ENCODE measurements around the gene TBC1D30.
"Not testable (repeated sequence)": the region's sequence is repeated elsewhere in the genome, so short reads cannot be mapped to it uniquely, and the experiment has no call there.

Gene TBC1D30

DNA sequence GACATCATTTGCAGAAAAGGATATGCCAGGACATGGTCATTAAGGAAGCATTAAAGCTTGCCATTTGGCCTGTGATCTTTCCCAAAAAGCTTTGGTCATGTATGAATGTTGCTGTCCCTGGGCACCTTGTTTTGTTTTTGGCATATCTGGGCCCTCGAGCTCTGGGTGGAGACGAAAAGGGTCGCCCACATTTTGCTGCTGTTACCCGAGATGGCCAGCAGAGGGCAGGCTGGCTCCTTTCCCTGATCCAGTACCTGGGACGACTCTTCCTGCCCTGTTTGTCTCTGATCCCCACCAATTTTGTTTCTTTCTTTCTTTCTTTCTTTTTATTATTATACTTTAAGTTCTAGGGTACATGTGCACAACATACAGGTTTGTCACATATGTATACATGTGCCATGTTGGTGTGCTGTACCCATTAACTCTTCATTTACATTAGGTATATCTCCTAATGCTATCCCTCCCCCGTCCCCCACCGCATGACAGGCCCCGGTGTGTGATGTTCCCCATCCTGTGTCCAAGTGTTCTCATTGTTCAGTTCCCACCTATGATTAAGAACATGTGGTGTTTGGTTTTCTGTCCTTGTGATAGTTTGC lies 22.2 kb upstream of the TBC1D30 start:
- DNase-seq (ENCODE audit: low read depth in 1 of 2, low spot score in 1 of 2): peak in 1 of 2 donors; percentile 30

DNA sequence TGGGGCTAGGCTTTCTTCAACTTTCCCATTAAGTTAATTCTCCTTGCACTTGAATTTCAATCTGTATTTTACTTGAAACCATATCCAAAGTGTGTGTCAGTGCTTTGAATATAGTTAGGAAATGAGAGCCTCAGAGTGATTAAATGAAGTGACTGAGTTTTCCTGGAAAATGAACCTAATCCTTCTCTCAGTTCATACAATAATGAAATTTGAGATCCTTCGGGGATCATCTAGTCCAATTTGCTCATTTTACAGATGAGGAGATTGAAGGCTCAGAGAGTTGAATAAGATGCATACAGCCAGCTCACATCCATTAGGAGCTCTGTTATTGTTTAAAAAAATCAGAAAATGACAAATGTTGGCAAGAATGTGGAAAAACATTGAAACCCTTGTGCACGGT lies 18.3 kb upstream of the TBC1D30 start:
- no peak for DNase-seq (ENCODE audit: low read depth in 1 of 2, low spot score in 1 of 2)

DNA sequence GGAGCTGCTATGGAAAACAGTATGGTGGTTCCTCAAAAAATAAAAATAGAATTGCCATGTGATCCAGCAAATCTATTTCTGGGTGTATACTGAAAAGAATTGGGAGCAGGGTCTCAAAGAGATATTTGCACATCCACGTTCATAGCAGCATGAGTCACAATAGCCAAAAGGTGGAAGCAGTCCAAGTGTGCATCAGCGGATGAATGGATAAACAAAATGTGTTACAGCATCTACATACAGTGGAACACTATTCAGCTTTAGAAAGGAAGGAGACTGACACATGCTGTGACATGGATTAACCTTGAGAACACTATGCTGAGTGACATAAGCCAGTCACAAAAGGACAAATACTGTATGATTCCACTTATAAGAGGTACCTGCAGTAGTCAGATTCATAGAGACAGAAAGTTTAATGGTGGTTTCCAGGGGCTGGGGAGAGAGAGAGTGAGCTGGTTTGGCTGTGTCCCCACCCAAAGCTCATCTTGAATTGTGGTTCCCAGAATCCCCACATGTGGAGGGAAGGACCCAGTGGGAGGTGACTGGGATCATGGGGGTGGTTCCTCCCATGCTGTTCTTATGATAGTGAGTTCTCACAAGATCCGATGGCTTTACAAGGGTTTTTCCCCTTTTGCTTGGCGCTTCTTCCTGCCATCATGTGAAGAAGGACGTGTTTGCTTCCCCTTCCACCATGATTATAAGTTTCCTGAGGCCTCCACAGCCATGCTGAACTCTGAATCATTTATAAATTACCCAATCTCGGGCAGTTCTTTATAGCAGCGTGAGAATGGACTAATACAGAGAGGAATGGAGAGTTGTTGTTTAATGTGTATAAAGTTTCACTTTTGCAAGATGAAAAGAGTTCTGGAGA lies 17.6 kb upstream of the TBC1D30 start:
- no peak for DNase-seq (ENCODE audit: low read depth in 1 of 2, low spot score in 1 of 2)

DNA sequence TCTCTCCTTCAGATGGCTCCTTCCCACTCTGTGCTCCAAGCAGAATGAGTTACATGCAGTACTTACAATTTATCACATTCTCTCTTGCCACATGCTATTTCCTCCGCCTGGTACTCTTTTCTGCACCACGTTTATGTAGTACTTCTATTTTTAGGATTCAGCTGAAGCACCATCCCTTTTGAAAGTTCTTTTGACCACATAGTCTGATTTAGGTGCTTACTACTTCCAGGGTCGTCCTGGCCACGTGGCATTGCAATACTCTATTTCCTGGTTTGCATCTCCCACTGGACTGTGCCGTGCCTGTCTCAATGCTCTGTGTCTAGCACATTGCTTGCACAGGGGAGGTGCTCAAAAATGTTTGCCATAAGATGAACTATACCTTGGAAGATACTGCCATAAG lies 16.3 kb upstream of the TBC1D30 start:
- DNase-seq (ENCODE audit: low read depth in 1 of 2, low spot score in 1 of 2): no peak

DNA sequence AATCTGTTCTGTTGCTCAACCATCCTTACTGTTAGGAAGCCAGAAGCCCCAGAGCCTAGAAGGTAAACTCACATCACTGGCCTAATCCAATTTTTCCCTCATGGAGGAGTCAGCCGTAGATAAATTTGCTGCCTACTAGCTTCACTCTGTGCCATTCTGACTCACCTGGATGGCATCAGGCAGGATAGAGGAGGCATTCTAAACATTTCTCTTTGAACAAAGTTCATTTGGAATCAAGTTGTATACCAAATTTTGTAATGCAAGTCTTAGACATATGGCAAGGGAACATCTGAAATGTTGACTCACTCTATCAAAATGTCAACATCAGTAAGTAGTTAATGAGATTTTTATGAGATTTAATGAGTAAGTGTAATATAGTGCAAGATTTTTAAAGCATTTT lies 13.6 kb upstream of the TBC1D30 start:
- DNase-seq (ENCODE audit: low read depth in 1 of 2, low spot score in 1 of 2): no peak

DNA sequence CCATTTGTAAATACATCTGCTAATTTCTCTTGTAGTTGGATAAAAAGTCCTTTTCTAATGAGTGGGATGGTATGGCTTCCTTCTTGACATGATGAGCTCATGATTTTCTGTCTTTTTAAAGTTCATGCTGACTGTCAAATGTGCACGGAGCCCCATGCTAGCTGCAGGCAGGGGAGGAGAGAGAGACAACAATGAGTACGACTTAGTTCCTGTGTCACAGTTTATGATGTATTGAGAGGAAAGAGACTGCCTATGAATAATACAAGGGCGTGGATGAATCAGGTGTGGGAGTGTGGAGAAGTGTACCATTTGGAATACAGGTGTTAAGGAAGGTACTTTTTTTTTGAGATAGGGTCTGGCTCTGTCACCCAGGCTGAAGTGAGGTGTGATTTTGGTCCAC lies 10.7 kb upstream of the TBC1D30 start:
- DNase-seq (ENCODE audit: low read depth in 1 of 2, low spot score in 1 of 2): no peak

DNA sequence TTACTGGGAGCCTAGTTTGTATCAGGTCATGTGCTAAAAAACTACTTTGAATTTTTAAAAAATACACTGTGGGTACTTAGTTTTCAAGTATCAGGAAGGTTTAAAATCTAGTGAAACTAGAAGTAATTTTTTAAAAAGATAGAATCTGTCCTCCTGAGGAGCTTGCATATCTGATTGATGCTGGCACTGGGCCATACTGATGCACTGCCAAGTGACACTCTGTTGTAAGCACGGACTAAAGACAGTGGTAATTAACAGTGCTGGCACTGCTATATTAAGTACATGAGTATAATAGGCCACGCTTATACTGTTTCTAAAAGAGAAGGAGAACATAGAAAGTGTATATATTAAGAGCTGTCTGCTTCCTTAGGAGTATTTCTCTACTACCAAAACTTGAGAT lies 10.0 kb upstream of the TBC1D30 start:
- no peak for DNase-seq (ENCODE audit: low read depth in 1 of 2, low spot score in 1 of 2)

DNA sequence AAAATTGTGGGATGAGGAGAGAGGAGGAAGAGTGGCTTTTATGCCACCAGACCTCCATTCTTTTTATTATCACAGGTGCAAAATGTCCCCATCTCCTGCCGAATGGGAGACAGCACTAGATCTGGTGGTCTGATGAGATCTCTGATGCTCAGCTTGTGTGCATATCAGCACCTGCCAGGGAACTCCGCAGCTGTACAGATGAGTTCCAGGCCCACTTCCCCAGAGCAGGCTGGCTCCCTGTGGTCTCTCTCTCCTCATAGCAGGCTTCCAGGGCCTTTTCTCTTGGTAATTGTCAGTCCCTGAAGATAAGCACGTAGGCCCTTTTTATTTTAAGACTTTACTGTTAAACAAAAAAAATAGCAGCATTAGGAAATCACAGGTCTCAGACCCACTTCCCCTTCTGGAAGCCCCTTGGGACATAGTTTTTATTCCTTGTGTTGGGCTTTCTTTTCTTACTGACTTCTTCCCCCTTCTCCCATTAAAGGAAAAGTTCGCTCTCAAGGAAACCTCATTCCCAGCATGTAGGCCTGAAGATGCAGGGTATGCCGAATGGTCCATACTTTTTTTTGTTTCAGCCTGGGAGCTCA lies 4.5 kb upstream of the TBC1D30 start:
- no peak for DNase-seq (ENCODE audit: low read depth in 1 of 2, low spot score in 1 of 2)

DNA sequence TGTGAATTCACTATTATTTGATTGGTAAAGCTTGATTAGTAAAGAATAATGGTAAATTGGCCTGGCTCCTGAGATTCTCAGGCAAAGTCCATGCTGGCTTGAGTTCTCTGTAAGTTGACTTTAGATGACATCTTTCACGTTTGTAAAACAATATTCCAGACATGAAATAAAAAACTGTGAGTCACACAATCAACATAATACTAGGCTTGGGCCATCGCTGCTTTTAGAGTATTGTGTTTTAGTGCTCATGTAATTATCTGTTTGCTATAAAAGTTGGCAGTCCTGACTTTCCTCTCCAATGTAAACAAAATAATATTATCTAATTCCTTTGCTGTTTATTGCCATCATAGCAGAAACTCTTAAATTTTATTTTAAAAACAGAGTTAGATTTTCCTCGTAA lies 3.9 kb upstream of the TBC1D30 start:
- DNase-seq (ENCODE audit: low read depth in 1 of 2, low spot score in 1 of 2): no peak

DNA sequence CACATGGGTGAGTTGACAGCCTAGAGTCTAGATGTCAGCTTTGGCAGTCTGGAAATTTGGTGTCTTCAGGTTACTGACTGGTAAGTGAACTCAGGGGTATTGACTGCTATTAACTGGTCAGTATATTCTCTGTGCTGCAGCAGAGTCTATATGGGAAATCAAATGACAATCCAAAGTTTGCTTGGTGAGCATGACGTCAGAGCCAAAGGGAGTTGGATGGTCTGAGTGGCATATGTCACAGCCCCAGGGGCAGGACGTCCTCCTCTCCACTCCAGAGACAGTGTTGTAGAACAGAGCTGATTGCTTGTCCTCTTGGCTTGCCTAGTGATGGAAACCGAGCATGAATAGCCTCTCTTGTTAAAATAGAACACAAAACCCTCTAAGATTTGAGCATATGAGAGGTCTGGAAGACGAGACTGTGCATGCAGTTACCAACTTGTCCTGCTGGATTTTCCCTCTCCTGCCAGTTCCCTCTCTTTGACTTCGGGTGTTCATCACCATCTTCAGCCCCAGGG lies 3.3 kb upstream of the TBC1D30 start:
- DNase-seq (ENCODE audit: low read depth in 1 of 2, low spot score in 1 of 2): no peak

DNA sequence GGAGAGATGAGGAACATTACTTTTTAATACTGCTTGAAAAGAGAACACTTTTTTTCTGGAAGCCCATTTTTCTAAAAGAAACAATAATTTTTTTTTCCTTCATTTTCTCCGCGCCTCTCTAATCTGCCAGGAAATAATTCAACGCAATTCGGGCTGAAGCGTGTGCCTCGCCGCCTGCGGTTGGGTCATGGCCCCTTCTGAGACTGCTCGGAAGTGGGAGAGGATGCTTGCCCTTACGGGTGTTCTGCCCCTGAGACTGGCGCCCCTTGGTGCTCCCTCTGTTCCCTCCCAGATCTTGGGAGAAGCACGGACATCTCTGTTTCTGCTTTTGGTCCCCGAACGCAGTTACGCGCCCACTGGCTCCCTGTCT lies 332 bp upstream of the TBC1D30 start:
- DNase-seq (ENCODE audit: low read depth in 1 of 2, low spot score in 1 of 2): no peak

DNA sequence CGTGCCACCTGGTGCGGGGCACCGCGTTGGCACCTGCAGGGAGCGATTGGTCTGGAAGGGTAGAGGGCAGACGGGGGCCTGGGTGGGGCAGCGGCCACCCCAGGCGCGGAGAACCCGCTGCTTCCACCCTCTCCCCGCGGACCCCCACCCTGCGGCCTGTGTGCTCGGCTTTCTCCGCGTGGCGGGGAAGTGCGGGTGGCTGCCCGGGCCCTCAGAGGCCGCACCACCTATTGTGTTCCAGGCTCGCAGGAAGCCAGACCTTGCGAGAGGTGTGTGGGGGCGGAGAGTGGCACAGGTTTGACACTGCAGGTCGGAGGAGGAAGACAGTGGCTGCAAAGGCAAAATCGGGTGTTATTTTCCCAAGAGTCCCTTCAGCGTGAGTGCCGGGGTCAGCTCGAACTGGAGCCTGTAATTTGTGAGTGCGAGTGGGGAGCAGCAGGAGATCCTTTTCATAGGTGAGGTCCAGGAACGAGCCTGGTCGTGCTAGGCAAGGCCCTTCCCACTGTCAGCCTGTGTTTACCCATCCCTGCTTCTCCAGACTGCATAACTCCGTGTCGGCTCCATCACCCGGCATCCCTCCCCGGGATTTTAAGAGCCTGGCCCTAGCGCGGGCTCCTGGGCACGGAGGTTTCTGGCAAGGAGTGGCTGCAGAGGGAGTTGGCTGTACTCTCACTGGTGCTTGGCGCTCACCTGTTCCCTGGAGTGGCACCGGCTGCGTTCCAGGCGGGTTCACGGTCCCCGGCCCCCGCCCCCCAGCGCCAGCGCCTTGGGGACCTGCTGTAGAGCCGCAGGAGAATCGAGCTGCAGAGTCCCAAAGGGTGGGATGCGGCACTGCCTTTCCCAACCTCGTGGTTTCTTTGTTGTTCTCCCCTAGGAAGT lies 935 bp downstream of the TBC1D30 start:
- DNase-seq (ENCODE audit: low read depth in 1 of 2, low spot score in 1 of 2): no peak

DNA sequence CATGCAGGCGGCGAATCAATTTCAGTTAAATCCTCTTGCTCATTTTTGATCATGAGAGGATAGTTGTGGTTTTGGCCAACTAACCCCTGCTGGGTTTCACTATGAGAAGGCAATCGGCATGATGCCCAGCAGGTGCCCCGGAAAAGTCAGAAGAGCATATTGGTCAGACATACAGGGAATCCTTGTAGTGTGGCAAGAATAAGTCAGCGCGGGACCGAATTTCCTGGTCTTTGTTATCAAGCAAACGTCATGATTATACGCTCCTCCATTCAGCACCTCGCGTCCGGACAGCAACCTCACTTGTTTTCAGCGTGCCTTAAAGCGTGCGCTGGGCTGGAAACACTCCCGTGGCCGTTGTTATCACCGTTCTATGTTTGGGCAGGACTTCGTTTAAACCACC lies 1.8 kb downstream of the TBC1D30 start:
- DNase-seq (ENCODE audit: low read depth in 1 of 2, low spot score in 1 of 2): no peak

DNA sequence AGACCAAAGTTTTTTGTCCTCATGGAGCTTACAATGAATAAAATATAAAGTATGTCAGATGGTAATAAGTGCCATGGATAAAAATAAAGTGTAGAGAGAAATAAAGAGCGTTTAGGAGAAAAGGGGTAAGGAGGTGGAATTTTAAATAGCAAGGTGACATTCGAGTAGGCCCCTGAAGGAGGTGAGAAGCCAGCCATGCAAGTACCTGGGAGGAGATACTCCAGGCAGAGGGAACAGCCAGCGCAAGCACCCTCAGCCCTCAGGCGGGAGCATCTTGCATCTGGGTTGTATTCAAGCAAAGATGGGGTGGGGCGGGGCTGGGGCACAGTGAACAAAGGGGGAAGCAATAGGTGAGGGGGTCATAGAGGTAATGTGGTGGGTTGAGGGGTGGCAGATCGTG lies 4.3 kb downstream of the TBC1D30 start:
- no peak for DNase-seq (ENCODE audit: low read depth in 1 of 2, low spot score in 1 of 2)

DNA sequence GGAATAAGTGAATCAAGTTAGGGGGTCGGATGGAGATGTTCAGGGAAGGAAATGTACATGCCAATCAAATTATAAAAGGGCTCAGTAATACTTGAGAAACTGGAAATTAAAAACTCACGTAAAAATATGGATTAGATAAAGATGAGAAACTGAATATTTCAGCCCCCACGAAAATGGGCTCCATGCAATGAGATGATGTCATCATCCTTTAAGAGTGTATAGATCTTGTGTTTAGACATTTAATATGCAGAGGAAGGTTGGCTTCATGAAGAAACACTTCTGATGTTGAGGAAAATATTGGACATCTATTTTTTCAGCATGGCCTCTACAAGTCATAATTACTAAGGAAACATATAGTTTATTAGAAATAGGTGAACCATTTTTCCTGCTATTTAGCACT lies 9.5 kb downstream of the TBC1D30 start:
- no peak for DNase-seq (ENCODE audit: low read depth in 1 of 2, low spot score in 1 of 2)

DNA sequence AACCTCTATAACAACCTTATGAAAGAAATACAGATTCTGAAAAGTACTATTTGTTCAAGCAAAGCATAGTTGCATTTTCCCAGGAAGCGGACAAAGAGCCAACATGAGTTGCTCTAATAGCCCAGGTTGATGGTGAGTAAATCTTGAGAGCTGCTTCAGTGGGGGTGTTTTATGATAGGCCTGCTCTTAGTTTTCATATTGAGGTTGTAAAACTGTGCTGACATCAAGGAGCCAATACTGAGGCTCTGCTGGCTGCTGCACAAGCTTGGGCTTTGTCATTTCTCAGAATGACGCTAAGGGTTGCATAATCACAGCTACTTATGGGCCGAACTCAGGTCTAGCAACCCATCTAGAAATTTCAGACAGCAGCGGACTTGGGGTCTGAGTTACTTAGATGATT lies 11.5 kb downstream of the TBC1D30 start:
- no peak for DNase-seq (ENCODE audit: low read depth in 1 of 2, low spot score in 1 of 2)

DNA sequence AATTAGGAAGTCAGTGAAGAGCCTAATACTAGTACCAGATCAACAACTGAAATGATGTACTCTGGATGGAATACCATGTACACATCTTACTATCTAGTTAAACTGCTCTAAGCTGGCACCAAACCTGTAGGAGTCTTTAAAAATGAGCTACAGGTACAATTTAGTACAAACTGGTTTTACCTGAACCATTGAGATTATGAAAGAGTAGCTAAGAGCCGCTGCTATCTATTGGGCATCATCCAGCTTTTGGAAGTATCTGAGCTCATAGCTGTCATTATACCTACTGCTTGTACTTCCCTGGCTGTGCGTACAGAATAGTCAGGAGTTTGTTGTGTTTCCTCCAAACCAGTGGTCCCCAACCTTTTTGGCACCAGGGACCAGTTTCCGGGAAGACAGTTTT lies 12.4 kb downstream of the TBC1D30 start:
- no peak for DNase-seq (ENCODE audit: low read depth in 1 of 2, low spot score in 1 of 2)

DNA sequence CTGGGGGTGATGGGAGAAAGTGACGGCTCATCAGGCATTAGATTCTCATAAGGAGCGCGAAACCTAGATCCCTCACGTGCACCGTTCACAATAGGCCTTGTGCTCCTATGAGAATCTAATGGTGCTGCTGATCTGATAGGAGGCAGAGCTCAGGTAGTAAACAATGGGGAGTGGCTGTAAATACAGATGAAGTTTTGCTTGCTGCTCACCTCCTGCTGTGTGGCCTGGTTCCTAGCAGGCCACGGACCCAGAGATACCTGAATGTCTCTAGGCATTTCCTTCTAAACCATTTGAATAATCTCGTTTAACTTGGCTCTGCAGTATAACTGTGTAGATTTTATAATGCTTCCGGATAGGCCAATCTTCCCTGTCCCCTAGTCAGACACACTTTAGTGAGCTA lies 13.0 kb downstream of the TBC1D30 start:
- no peak for DNase-seq (ENCODE audit: low read depth in 1 of 2, low spot score in 1 of 2)

DNA sequence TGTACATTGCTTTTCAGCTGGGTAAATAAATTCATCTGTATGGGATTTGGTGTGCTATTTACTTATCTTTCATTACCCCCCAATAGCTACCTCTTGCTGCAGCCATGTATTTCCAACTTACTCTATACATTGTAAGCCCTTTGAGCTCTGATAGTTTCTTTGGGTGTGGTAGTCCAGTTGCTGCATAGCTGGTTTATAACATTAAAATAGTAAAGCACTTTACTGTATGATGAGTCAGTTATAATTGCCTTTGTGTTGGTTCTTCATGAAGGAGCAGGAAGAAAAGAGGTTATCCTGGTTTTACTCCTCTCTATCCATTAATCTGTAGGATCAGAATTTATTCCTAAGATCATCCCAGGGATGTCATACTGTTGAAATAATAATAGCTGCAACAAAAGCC lies 15.7 kb downstream of the TBC1D30 start:
- DNase-seq (ENCODE audit: low read depth in 1 of 2, low spot score in 1 of 2): no peak

DNA sequence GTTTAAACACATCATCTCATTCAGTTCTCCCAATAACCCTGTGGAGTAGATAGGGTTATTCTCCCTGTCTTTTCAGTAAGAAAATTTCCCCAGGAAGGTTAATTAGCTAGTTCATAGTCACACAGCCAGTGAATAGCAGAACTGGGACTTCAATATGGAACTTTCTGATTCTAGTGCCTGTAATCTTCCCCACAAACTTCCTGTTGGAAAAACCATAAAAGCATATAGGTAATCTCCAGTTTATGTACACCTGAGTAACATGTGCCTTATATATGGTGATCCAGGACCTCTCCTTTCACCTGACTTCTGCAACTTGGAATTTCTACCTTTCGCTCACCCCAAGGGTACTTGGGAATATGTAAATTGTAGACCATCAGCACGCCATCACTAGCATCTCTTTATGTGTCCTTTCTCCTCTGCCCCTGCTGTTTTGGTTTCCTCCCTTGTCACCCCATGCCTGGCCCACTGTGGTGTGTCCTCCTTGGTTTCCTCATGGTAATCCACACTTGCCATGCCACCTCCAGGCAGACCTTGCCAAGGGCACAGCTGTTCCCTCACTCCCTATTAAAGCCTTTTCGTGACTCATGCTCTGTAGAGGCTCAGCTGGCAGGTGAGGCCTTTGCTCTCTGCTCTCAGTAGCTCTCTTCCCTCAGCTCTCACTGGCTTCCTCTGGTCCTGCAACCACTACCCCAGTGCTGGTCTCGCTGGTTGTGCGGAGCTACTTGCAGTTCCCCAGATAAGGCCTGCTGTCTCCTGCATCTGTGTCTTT lies 16.7 kb downstream of the TBC1D30 start:
- DNase-seq (ENCODE audit: low read depth in 1 of 2, low spot score in 1 of 2): no peak

DNA sequence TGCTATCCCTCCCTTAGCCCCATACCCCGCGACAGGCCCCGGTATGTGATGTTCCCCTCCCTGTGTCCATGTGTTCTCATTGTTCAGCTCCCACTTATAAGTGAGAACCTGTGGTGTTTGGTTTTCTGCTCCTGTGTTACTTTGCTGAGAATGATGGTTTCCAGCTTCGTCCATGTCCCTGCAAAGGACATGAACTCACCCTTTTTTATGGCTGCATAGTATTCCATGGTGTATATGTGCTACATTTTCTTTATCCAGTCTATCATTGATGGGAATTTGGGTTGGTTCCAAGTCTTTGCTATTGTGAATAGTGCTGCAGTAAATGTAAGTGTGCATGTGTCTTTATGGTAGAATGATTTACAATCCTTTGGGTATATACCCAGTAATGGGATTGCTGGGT lies 24.0 kb downstream of the TBC1D30 start:
- not testable (repeated sequence) for DNase-seq (ENCODE audit: low read depth in 1 of 2, low spot score in 1 of 2)
